HL-60 (cell line): ENCODE measurements around the gene CMIP.

Source experiments
- TF ChIP-seq, protein P1 (sequence below): IDR thresholded peaks from one replicate; pipeline ENCODE4 v1.5.1; 2011; ENCODE audit warnings: low read length, control low read depth, inconsistent platforms; ENCODE audit not compliant: insufficient read depth
- TF ChIP-seq, protein P2 (sequence below): IDR thresholded peaks from 2 replicates; pipeline ENCODE4 v1.6.1; 2012; ENCODE audit warnings: low read depth; ENCODE audit not compliant: insufficient replicate concordance

DNA sequence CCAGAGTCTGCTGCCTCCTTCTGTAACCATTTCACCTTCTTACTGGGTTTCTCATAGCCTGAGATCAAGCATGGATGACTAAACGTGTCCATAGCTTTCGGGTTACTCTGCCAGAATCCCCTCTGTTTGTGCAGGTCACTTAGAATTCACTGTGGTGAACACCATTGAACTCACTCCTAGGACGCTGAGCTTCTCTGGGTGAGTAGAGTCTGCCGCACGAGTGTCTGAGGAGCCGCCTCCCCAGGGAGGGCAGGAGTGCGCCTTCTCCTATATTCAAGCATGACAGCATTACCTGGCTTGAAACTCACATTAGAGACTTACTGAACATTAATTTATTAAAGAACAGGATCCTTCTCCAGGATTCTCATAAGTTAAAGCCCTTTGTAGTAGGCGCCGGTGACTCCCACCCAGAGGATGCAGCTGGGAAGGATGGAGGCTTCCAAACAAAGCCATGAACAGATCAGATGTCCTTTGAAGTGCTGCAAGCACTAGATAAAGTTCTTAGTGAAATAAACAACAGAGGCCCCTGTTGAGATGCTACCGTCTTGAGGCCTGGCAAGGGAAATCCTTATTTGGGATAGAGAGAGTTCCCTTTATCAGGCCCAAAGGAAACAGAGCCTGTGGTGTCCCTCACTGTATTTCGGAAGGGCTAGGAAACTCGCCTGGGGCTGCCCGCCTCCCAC is 189.9 kb downstream of the CMIP start:
- TF ChIP-seq, protein P1, sequence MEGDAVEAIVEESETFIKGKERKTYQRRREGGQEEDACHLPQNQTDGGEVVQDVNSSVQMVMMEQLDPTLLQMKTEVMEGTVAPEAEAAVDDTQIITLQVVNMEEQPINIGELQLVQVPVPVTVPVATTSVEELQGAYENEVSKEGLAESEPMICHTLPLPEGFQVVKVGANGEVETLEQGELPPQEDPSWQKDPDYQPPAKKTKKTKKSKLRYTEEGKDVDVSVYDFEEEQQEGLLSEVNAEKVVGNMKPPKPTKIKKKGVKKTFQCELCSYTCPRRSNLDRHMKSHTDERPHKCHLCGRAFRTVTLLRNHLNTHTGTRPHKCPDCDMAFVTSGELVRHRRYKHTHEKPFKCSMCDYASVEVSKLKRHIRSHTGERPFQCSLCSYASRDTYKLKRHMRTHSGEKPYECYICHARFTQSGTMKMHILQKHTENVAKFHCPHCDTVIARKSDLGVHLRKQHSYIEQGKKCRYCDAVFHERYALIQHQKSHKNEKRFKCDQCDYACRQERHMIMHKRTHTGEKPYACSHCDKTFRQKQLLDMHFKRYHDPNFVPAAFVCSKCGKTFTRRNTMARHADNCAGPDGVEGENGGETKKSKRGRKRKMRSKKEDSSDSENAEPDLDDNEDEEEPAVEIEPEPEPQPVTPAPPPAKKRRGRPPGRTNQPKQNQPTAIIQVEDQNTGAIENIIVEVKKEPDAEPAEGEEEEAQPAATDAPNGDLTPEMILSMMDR: no peak
- TF ChIP-seq, protein P2, sequence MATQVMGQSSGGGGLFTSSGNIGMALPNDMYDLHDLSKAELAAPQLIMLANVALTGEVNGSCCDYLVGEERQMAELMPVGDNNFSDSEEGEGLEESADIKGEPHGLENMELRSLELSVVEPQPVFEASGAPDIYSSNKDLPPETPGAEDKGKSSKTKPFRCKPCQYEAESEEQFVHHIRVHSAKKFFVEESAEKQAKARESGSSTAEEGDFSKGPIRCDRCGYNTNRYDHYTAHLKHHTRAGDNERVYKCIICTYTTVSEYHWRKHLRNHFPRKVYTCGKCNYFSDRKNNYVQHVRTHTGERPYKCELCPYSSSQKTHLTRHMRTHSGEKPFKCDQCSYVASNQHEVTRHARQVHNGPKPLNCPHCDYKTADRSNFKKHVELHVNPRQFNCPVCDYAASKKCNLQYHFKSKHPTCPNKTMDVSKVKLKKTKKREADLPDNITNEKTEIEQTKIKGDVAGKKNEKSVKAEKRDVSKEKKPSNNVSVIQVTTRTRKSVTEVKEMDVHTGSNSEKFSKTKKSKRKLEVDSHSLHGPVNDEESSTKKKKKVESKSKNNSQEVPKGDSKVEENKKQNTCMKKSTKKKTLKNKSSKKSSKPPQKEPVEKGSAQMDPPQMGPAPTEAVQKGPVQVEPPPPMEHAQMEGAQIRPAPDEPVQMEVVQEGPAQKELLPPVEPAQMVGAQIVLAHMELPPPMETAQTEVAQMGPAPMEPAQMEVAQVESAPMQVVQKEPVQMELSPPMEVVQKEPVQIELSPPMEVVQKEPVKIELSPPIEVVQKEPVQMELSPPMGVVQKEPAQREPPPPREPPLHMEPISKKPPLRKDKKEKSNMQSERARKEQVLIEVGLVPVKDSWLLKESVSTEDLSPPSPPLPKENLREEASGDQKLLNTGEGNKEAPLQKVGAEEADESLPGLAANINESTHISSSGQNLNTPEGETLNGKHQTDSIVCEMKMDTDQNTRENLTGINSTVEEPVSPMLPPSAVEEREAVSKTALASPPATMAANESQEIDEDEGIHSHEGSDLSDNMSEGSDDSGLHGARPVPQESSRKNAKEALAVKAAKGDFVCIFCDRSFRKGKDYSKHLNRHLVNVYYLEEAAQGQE: no peak
